ENCODE data around the gene EPS8L1. TPM values are rescaled to one million over a fixed set of nuclear protein-coding genes. Genes with fewer than 3 reads are reported as not detected.
A peak's percentile ranks its signal among the peaks of the same experiment; 100 is the strongest.
"Not testable (repeated sequence)": the region's sequence is repeated elsewhere in the genome, so short reads cannot be mapped to it uniquely, and the experiment has no call there.

Gene EPS8L1
- total RNA-seq, 2 donors from 2014 or later, result 22.1 to 23.3 TPM

DNA sequence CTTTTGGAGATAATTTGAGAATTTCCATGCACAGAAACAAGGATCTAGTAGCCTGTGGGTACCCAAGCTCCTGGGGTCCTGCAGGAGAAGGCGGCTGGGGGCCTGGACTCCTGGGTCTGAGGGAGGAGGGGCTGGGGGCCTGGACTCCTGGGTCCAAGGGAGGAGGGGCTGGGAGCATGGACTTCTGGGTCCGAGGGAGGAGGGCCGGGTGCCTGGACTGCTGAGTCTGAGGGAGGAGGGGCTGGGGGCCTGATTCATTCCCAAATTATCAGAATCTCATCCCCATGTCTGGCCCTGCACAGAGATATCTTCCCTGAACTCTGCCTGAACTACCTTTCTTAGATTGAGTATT lies 12.2 kb upstream of the EPS8L1 start:
- Histone ChIP-seq H3K4me1 (peaks cover 11% of the 10 kb centered on the region), H3K9me3 (no peaks in the 10 kb centered on the region), H3K4me3 (no peak overlapping the region), H3K27ac (peak overlapping the region in 3 of 4 donors; percentile 23 to 85 (median 77)), H3K36me3 (replicated peaks in 1 of 2; ENCODE audit: insufficient read depth in 1 of 2, low read depth in 2 of 2) (peaks cover 0 to under 1% of the 10 kb centered on the region in 2 donors), H3K27me3 (no peaks in the 10 kb centered on the region)
- ATAC-seq (no peak), DNase-seq (no peak)
- intact Hi-C loops (cut with DNase I), result no loop called here
- WGBS, 2 donors, result 56 to 72% methylated on average over 2 to 3 of the region's 3 CpGs
- TF ChIP-seq, protein P1, sequence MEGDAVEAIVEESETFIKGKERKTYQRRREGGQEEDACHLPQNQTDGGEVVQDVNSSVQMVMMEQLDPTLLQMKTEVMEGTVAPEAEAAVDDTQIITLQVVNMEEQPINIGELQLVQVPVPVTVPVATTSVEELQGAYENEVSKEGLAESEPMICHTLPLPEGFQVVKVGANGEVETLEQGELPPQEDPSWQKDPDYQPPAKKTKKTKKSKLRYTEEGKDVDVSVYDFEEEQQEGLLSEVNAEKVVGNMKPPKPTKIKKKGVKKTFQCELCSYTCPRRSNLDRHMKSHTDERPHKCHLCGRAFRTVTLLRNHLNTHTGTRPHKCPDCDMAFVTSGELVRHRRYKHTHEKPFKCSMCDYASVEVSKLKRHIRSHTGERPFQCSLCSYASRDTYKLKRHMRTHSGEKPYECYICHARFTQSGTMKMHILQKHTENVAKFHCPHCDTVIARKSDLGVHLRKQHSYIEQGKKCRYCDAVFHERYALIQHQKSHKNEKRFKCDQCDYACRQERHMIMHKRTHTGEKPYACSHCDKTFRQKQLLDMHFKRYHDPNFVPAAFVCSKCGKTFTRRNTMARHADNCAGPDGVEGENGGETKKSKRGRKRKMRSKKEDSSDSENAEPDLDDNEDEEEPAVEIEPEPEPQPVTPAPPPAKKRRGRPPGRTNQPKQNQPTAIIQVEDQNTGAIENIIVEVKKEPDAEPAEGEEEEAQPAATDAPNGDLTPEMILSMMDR (IDR thresholded peaks at IDR 0.05), result no peak
- TF ChIP-seq POLR2A (IDR thresholded peaks at IDR 0.05), result no peak

DNA sequence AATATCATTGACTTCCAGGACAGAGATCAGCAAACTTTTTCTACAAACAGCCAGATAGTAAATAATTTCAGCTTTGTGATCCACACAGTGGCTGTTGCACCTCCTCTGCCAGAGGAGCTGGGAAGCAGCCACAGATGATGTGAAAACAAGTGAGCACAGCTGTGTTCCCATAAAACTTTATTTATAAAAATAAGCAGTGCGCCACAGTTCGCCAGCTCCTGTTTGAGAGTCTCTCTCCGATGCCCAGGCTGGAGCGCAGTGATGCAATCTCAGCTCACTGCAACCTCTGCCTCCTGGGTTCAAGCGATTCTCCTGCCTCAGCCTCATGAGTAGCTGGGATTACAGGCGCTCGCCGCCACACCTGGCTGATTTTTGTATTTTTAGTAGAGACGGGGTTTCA lies 10.2 kb upstream of the EPS8L1 start:
- DNase-seq; H3K9me3 ChIP-seq; H3K27me3 ChIP-seq; ATAC-seq; H3K36me3 ChIP-seq (replicated peaks in 1 of 2; ENCODE audit: insufficient read depth in 1 of 2, low read depth in 2 of 2); H3K4me3 ChIP-seq; intact Hi-C loops (cut with DNase I); H3K27ac ChIP-seq: not testable (repeated sequence)
- peaks cover 22% of the 10 kb centered on the region for H3K4me1 ChIP-seq
- WGBS, 2 donors, result 87 to 89% methylated on average over 9 of the region's 9 CpGs

DNA sequence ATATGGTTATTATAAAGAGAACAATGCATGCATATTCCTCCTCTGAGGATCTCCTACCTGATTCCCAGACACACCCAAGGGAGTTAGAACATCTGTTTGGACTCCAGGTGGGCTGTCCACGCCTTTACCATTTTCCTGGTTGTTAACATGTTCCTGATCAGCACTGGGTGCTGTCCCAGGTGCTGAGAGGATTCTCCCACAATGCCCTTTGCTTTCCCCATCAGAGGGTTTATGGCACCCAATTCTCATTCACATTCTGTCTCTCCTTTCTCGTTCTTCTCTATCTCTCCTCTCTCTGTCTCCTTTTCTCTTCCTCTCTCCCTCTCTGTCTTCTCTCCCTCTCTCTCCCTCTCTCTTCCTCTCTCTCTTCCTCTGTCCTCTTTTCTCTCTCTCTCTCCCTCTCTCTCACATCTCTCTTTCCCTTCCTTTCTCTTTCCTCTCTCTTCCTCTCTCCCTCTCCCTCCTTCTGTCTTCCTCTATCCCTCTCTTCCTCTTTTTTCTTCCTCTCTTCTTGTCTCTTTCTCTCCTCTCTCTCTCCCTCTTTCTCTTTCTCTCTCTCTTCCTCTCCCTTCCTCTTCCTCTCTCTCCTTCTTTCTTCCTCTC lies 9.5 kb upstream of the EPS8L1 start:
- Histone ChIP-seq H3K27ac (no peak overlapping the region), H3K4me3 (no peak overlapping the region), H3K9me3 (no peaks in the 10 kb centered on the region), H3K27me3 (no peaks in the 10 kb centered on the region), H3K4me1 (peaks cover 25% of the 10 kb centered on the region), H3K36me3 (replicated peaks in 1 of 2; ENCODE audit: insufficient read depth in 1 of 2, low read depth in 2 of 2) (no peaks in the 10 kb centered on the region)
- TF ChIP-seq, protein P1 (IDR thresholded peaks at IDR 0.05), result no peak
- no peak for TF ChIP-seq POLR2A (IDR thresholded peaks at IDR 0.05)
- DNase-seq (no peak), ATAC-seq (no peak)
- WGBS, 2 donors, result 42% methylated on average over 2 of the region's 2 CpGs
- intact Hi-C loops (cut with DNase I), result no loop called here

DNA sequence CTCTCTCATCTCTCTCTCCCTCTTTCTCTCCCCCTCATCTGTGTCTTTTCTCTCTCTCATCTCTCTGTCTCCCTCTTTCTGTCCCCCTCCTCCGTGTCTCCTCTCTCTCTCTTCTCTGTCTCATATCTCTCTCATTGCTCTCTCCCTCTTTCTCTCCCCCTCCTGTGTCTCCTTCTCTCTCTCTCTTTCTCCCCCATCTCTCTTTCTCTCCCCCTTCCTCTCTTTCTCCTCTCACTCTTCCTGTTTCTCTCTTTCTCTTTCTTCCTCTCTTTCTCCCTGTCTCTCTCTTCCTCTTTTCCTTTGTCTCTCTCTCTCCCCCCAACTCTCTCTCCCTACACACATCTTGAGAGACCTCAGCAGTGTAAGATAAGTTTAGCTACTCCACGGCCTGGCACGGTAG lies 7.8 kb upstream of the EPS8L1 start:
- DNase-seq, result no peak
- Histone ChIP-seq H3K27ac (no peak overlapping the region), H3K36me3 (replicated peaks in 1 of 2; ENCODE audit: insufficient read depth in 1 of 2, low read depth in 2 of 2) (no peaks in the 10 kb centered on the region), H3K9me3 (no peaks in the 10 kb centered on the region), H3K27me3 (no peaks in the 10 kb centered on the region), H3K4me3 (no peak overlapping the region), H3K4me1 (peaks cover 18% of the 10 kb centered on the region)
- ATAC-seq, result no peak
- TF ChIP-seq, protein P1 (IDR thresholded peaks at IDR 0.05), result no peak
- TF ChIP-seq POLR2A (IDR thresholded peaks at IDR 0.05), result no peak
- WGBS, 2 donors, result 37 to 39% methylated on average over 3 of the region's 3 CpGs
- intact Hi-C loops (cut with DNase I), result no loop called here

DNA sequence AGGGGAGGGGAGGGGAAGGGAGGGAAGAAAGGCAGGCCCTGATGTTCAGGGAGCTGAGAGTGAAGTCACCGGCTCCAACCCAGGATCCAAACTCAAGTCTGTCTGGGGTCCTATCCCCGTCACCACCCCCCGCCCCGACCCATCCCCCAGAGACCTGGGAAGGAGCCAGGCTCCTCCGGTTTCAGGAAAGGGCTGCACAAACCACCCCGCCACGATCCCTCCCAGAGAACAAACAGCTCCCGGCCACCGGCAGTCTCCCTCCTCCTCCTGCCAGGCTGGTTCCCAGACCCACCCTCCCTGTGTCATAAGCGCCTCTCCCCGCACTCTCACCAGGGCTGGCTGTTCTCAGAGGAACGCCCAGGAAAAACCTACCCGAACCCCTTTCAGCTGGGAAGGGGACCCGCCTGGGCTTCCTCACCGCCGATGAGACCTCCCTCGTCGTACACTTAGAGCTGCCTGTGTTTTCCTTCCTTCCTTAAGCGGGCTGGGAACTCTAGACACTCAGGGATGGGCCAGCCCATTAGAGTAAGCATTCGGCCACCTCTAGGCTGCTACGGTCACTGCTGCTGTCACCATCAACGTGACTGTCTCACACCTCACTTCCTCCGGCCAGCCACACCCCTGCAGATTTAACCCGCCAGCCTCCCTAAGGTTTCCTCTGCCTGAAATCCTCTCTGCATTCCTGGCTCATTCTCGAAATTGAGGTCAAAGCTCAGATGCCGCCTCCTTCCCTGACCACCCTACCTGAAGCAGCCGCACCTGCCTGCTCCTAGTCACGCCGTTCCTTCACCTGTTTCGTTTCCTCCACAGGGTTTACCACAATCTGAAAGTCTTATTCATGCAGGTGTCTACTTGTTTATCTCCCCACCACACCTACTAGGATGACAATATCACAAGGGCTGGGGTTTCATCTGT lies 6.5 kb upstream of the EPS8L1 start:
- peak; percentile 47 to 69 (median 64) for DNase-seq
- 2 to 3% methylated on average over 19 to 30 of the region's 30 CpGs for WGBS, 2 donors
- Histone ChIP-seq H3K27me3 (no peaks in the 10 kb centered on the region), H3K9me3 (no peaks in the 10 kb centered on the region), H3K27ac (peak overlapping the region; percentile 54 to 77 (median 75)), H3K36me3 (replicated peaks in 1 of 2; ENCODE audit: insufficient read depth in 1 of 2, low read depth in 2 of 2) (no peaks in the 10 kb centered on the region), H3K4me3 (no peak overlapping the region), H3K4me1 (peaks cover 18% of the 10 kb centered on the region)
- peak; percentile 86 for ATAC-seq
- TF ChIP-seq POLR2A (IDR thresholded peaks at IDR 0.05), result peak; percentile 6 to 67 (median 66)
- TF ChIP-seq, protein P1 (IDR thresholded peaks at IDR 0.05), result peak in 1 of 7 experiments; percentile 5
- intact Hi-C loops (cut with DNase I), result no loop called here

Data from body of pancreas (tissue), 4 donors.